GM20000 (cell line): ENCODE results near the gene PRPF18.

Source experiments
- DNase-seq: peaks from one replicate; pipeline ENCODE4 v3.0.0; 2012; ENCODE audit warnings: low spot score
- CTCF ChIP-seq: IDR thresholded peaks from 2 replicates; pipeline ENCODE4 v1.5.1; 2012; ENCODE audit warnings: mild to moderate bottlenecking, control low read depth; ENCODE audit errors: extremely low read depth, missing control alignments

The PRPF18 gene

GRCh38 chr10:13617116-13617515 is 30.4 kb downstream of the PRPF18 start:
- TF ChIP-seq CTCF = no peak
- no peak for DNase-seq

GRCh38 chr10:13621931-13622330 is 35.2 kb downstream of the PRPF18 start:
- no peak for DNase-seq
- no peak for TF ChIP-seq CTCF

DNA sequence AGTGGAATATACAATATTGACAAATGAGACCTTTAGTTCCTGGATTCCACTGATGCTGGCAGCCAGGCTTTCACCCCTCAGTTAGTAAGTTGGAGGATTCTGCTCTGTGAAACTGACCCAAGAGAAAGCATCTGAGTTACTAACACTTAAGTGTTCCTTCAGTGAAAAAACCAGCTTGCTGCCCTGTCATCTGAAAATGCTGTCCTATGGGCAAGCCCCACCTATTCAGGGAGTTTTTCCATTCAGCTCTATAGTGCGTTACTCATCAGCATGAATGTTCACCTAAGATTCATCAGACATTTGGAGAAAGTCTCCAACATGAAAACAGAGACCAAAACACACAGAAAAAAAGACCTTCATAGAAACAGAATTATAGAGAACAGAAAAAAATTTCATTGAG is 37.9 kb downstream of the PRPF18 start:
- DNase-seq = no peak
- TF ChIP-seq CTCF = no peak

- no peak for TF ChIP-seq CTCF
- DNase-seq = no peak
Observed at GRCh38 chr10:13627459-13628310, 40.9 kb downstream of the PRPF18 start.

- no peak for TF ChIP-seq CTCF
- no peak for DNase-seq
Observed at GRCh38 chr10:13628661-13629060, 41.9 kb downstream of the PRPF18 start.

DNA sequence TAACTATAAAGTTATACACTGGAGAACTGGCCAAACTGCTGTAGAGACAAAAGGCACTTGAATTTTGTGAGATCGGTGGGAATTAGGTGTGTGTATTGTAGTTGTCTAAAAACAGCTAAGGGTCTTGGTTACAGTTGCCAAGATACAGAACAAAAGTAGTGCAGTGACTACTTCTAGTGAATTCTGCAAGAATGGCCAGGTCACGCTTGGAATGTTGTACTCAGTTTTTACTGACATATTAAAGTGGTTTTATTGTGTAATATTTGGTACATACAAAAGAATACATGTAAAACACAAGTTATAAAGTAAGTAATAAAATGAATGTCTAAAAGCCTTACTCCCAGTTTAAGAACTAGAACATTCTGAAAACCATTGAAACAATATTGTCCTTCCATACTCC is 42.4 kb downstream of the PRPF18 start:
- TF ChIP-seq CTCF = no peak
- no peak for DNase-seq

DNA sequence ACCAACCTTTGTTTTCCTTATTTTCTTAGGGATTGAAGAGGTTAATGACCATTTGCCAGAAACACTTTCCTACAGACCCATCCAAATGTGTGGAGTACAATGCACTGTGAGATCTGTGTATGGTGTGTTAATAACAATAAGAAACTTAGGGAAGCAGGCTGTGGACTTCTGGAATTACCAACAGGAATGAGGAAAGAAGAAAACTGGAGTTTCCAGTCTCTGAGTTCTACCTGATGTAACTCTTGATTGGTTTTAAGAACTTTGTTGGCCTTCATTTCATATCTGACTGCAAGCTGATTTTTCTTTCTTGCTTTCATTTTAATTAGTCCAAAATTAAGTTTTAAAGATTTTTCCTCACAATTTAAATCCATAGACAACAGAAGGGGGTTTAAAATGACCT is 43.5 kb downstream of the PRPF18 start:
- no peak for TF ChIP-seq CTCF

More for the DNA sequence above, 43.5 kb downstream of the PRPF18 start:
- no peak for DNase-seq
